ENCODE results near the gene DNAJB7.

DNA sequence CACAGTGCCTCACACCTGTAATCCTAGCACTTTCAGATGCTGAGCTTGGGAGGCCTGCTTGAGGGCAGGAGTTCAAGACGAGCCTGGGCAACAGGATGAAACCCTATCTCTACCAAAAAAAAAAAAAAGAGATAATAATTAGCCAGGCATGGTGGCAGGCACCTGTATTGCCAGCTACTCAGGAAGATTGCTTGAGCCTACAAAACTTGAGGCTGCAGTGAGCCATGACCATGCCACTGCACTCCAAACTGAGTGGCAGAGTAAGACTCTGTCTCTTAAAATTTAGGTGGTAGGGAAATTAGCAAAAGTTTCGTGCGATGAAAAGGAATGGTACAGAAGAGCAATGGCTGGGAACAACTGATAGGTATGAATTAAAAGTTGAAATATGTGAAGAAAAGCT is 23.4 kb downstream of the DNAJB7 start:
- TF ChIP-seq NFYB (CRISPR knock-in tag; conservative IDR thresholded peaks at IDR 0.05; ENCODE audit: low read depth) (no peak), NR2C2 (CRISPR knock-in tag; IDR thresholded peaks at IDR 0.05) (no peak), ZNF219 (CRISPR knock-in tag; IDR thresholded peaks at IDR 0.05; ENCODE audit: borderline replicate concordance) (no peak), HMGA2 (CRISPR knock-in tag; IDR thresholded peaks at IDR 0.05) (no peak), TCF7 (CRISPR knock-in tag; IDR thresholded peaks at IDR 0.05; ENCODE audit: low read depth) (no peak), RELA (CRISPR knock-in tag; IDR thresholded peaks at IDR 0.05; ENCODE audit: borderline replicate concordance) (no peak), FOXK1 (CRISPR knock-in tag; IDR thresholded peaks at IDR 0.05) (no peak), CREB1 (CRISPR knock-in tag; IDR thresholded peaks at IDR 0.05) (no peak)
- TF ChIP-seq, protein P1, sequence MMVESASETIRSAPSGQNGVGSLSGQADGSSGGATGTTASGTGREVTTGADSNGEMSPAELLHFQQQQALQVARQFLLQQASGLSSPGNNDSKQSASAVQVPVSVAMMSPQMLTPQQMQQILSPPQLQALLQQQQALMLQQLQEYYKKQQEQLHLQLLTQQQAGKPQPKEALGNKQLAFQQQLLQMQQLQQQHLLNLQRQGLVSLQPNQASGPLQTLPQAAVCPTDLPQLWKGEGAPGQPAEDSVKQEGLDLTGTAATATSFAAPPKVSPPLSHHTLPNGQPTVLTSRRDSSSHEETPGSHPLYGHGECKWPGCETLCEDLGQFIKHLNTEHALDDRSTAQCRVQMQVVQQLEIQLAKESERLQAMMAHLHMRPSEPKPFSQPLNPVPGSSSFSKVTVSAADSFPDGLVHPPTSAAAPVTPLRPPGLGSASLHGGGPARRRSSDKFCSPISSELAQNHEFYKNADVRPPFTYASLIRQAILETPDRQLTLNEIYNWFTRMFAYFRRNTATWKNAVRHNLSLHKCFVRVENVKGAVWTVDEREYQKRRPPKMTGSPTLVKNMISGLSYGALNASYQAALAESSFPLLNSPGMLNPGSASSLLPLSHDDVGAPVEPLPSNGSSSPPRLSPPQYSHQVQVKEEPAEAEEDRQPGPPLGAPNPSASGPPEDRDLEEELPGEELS (CRISPR knock-in tag; IDR thresholded peaks at IDR 0.05), result no peak
- TF ChIP-seq, protein P2, sequence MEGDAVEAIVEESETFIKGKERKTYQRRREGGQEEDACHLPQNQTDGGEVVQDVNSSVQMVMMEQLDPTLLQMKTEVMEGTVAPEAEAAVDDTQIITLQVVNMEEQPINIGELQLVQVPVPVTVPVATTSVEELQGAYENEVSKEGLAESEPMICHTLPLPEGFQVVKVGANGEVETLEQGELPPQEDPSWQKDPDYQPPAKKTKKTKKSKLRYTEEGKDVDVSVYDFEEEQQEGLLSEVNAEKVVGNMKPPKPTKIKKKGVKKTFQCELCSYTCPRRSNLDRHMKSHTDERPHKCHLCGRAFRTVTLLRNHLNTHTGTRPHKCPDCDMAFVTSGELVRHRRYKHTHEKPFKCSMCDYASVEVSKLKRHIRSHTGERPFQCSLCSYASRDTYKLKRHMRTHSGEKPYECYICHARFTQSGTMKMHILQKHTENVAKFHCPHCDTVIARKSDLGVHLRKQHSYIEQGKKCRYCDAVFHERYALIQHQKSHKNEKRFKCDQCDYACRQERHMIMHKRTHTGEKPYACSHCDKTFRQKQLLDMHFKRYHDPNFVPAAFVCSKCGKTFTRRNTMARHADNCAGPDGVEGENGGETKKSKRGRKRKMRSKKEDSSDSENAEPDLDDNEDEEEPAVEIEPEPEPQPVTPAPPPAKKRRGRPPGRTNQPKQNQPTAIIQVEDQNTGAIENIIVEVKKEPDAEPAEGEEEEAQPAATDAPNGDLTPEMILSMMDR (IDR thresholded peaks at IDR 0.05), result no peak
- TF ChIP-seq, protein P3, sequence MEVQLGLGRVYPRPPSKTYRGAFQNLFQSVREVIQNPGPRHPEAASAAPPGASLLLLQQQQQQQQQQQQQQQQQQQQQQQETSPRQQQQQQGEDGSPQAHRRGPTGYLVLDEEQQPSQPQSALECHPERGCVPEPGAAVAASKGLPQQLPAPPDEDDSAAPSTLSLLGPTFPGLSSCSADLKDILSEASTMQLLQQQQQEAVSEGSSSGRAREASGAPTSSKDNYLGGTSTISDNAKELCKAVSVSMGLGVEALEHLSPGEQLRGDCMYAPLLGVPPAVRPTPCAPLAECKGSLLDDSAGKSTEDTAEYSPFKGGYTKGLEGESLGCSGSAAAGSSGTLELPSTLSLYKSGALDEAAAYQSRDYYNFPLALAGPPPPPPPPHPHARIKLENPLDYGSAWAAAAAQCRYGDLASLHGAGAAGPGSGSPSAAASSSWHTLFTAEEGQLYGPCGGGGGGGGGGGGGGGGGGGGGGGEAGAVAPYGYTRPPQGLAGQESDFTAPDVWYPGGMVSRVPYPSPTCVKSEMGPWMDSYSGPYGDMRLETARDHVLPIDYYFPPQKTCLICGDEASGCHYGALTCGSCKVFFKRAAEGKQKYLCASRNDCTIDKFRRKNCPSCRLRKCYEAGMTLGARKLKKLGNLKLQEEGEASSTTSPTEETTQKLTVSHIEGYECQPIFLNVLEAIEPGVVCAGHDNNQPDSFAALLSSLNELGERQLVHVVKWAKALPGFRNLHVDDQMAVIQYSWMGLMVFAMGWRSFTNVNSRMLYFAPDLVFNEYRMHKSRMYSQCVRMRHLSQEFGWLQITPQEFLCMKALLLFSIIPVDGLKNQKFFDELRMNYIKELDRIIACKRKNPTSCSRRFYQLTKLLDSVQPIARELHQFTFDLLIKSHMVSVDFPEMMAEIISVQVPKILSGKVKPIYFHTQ (CRISPR knock-in tag; IDR thresholded peaks at IDR 0.05), result no peak
- TF ChIP-seq, protein P4, sequence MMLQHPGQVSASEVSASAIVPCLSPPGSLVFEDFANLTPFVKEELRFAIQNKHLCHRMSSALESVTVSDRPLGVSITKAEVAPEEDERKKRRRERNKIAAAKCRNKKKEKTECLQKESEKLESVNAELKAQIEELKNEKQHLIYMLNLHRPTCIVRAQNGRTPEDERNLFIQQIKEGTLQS (CRISPR knock-in tag; conservative IDR thresholded peaks at IDR 0.05), result no peak
- TF ChIP-seq, protein P5, sequence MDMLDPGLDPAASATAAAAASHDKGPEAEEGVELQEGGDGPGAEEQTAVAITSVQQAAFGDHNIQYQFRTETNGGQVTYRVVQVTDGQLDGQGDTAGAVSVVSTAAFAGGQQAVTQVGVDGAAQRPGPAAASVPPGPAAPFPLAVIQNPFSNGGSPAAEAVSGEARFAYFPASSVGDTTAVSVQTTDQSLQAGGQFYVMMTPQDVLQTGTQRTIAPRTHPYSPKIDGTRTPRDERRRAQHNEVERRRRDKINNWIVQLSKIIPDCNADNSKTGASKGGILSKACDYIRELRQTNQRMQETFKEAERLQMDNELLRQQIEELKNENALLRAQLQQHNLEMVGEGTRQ (CRISPR knock-in tag; IDR thresholded peaks at IDR 0.05), result no peak
- TF ChIP-seq, protein P6, sequence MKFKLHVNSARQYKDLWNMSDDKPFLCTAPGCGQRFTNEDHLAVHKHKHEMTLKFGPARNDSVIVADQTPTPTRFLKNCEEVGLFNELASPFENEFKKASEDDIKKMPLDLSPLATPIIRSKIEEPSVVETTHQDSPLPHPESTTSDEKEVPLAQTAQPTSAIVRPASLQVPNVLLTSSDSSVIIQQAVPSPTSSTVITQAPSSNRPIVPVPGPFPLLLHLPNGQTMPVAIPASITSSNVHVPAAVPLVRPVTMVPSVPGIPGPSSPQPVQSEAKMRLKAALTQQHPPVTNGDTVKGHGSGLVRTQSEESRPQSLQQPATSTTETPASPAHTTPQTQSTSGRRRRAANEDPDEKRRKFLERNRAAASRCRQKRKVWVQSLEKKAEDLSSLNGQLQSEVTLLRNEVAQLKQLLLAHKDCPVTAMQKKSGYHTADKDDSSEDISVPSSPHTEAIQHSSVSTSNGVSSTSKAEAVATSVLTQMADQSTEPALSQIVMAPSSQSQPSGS (CRISPR knock-in tag; IDR thresholded peaks at IDR 0.05; ENCODE audit: borderline replicate concordance, low read depth), result no peak
